Parathyroid adenoma (tissue), 2 donors: ENCODE results near the gene HID1.

ENCODE experiments used
- H2AFZ ChIP-seq: fragments of 300-600 bp; sonication (generic); one replicate; pipeline ENCODE4 v1.7.0; 2017; ENCODE audit warnings: antibody characterized with exemption, mild to moderate bottlenecking
- H3K27ac ChIP-seq: fragments of 300-600 bp; sonication (generic); one replicate; pipeline ENCODE4 v1.7.0; 2017
- H3K27me3 ChIP-seq: fragments of 300-600 bp; sonication (generic); one replicate; pipeline ENCODE4 v1.7.0; 2017; ENCODE audit warnings: low read length; ENCODE audit not compliant: control insufficient read depth, insufficient read depth
- H3K36me3 ChIP-seq: fragments of 300-600 bp; sonication (generic); one replicate; pipeline ENCODE4 v1.7.0; 2017; ENCODE audit warnings: low read length; ENCODE audit not compliant: control insufficient read depth, insufficient read depth
- H3K4me1 ChIP-seq: fragments of 300-600 bp; sonication (generic); one replicate; pipeline ENCODE4 v1.7.0; 2017; ENCODE audit warnings: control low read depth
- H3K4me2 ChIP-seq: fragments of 300-600 bp; sonication (generic); one replicate; pipeline ENCODE4 v1.7.0; 2017; ENCODE audit warnings: low read length
- H3K4me3 ChIP-seq: fragments of 300-600 bp; sonication (generic); one replicate; pipeline ENCODE4 v1.7.0; 2017; ENCODE audit warnings: low read depth, low read length
- H3K79me2 ChIP-seq: fragments of 300-600 bp; sonication (generic); one replicate; pipeline ENCODE4 v1.7.0; 2017; ENCODE audit warnings: control low read depth
- H3K9ac ChIP-seq: fragments of 300-600 bp; sonication (generic); one replicate; pipeline ENCODE4 v1.7.0; 2017; ENCODE audit warnings: mild to moderate bottlenecking
- H3K9me3 ChIP-seq: fragments of 300-600 bp; sonication (generic); one replicate; pipeline ENCODE4 v1.7.0; 2017; ENCODE audit warnings: low read length; ENCODE audit not compliant: control insufficient read depth
- TF ChIP-seq, protein P1 (sequence below): fragments of 300-600 bp; sonication (generic); IDR thresholded peaks from one replicate; pipeline ENCODE4 v1.7.0; 2017; ENCODE audit warnings: antibody characterized with exemption, mild to moderate bottlenecking
- donor health status: primary hyperparathyroidism.

Gene HID1

DNA sequence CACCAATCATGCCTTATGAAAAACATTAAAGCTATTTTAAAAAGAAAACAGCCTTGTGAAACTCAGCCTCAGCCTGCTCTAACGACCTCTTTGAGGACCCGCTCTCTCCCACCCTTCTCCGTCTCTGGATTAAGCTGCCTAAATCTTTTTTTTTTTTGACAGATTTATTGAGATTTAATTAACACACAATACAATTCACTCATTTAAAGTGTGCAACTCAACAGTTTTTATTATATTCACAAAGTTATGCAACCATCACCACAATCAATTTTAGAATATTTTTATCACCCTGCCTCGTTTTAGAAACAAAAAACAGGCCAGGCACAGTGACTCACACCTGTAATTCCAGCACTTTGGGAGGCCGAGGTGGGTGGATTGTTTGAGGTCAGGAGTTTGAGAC, 23.3 kb upstream of the HID1 start:
- Histone ChIP-seq H3K4me3 (no peak overlapping the region), H3K9ac (no peak overlapping the region), H3K9me3 (no peaks in the 10 kb centered on the region), H3K4me2 (no peak overlapping the region), H3K27ac (no peak overlapping the region), H3K36me3 (no peaks in the 10 kb centered on the region), H3K79me2 (peaks cover 3% of the 10 kb centered on the region), H3K27me3 (no peaks in the 10 kb centered on the region), H2AFZ (no peak overlapping the region), H3K4me1 (no peaks in the 10 kb centered on the region)
- TF ChIP-seq, protein P1, sequence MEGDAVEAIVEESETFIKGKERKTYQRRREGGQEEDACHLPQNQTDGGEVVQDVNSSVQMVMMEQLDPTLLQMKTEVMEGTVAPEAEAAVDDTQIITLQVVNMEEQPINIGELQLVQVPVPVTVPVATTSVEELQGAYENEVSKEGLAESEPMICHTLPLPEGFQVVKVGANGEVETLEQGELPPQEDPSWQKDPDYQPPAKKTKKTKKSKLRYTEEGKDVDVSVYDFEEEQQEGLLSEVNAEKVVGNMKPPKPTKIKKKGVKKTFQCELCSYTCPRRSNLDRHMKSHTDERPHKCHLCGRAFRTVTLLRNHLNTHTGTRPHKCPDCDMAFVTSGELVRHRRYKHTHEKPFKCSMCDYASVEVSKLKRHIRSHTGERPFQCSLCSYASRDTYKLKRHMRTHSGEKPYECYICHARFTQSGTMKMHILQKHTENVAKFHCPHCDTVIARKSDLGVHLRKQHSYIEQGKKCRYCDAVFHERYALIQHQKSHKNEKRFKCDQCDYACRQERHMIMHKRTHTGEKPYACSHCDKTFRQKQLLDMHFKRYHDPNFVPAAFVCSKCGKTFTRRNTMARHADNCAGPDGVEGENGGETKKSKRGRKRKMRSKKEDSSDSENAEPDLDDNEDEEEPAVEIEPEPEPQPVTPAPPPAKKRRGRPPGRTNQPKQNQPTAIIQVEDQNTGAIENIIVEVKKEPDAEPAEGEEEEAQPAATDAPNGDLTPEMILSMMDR, result no peak

DNA sequence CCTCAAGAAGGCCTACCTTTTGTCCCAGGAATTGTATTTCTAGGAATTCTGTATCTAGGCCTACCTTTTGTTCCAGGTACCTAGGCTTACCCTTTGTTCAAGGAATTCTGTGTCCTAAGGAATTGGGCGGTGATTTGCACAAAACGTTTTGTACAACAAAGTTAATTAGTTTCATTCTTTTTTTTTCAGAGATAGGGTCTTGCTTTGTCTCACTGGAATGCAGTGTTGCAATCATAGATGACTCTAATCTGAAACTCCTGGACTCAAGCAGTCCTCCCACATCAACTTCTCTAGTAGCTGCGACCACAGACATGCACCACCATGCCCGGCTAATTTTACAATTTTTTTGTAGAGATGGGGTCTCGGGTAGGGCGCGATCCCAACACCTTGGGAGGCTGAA, 21.9 kb upstream of the HID1 start:
- Histone ChIP-seq H3K79me2 (peaks cover 3% of the 10 kb centered on the region), H3K4me1 (no peaks in the 10 kb centered on the region), H3K4me2 (no peak overlapping the region), H3K36me3 (no peaks in the 10 kb centered on the region), H3K27me3 (no peaks in the 10 kb centered on the region), H3K4me3 (no peak overlapping the region), H3K9ac (no peak overlapping the region), H2AFZ (no peak overlapping the region), H3K9me3 (no peaks in the 10 kb centered on the region), H3K27ac (no peak overlapping the region)
- TF ChIP-seq, protein P1, result no peak

DNA sequence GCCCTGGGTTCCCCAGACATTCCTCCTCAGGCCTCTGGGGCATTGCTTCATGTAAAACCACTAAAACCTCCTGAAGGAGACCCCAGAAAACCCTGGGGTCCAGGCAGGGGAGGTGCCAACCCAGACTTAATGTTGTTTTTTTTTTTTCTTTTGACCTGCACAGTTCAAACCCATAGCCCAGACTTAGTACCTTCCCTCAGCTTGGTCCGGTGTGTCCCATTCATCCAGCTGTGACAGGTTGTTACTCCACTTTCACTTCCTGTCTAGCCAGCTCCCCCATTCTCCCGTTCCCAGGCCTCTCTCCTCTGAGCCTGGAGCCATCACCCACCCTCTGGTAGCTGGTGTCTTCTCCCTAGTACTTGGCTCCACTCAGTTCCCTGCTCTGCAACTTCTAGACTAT, 19.7 kb upstream of the HID1 start:
- Histone ChIP-seq H3K9ac (no peak overlapping the region), H3K4me3 (no peak overlapping the region), H3K36me3 (no peaks in the 10 kb centered on the region), H3K27me3 (no peaks in the 10 kb centered on the region), H3K9me3 (no peaks in the 10 kb centered on the region), H3K27ac (no peak overlapping the region), H3K79me2 (peaks cover 1% of the 10 kb centered on the region), H3K4me2 (peak overlapping the region; percentile 39), H3K4me1 (peaks cover 8% of the 10 kb centered on the region), H2AFZ (no peak overlapping the region)
- TF ChIP-seq, protein P1, result no peak

DNA sequence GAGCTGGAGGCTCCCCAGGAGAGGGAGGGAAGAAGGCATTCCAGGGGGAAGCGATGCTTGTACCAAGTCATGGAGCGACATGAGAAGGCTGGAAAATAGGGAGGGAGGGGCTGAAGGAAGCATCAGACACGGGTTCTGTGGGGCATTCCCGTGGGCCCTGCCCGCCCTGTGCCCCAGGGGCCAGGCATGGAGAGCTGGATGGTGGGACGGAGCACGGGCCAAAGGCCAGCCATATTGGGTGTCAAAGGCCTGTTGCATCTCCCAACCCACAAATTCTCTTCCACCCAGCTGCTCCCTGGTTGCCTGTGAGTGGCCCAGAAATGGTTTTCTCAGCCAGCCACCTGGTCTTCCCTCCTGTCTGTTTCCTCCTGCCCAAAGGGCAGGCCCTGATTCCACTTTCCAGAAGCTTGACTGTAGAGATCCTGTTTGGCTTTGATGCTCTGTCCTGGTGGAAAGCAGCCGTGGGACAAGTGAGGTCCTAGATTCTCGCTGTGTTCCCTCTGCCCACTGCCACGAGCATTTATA, 18.1 kb upstream of the HID1 start:
- Histone ChIP-seq H3K4me3 (no peak overlapping the region), H3K27ac (no peak overlapping the region), H3K79me2 (no peaks in the 10 kb centered on the region), H3K27me3 (no peaks in the 10 kb centered on the region), H3K4me2 (no peak overlapping the region), H3K4me1 (peaks cover 11% of the 10 kb centered on the region), H3K36me3 (no peaks in the 10 kb centered on the region), H3K9ac (no peak overlapping the region), H3K9me3 (no peaks in the 10 kb centered on the region), H2AFZ (no peak overlapping the region)
- TF ChIP-seq, protein P1, result no peak
